Measurements from ENCODE around the gene PPP1R14B. TPM values are rescaled to one million over a fixed set of nuclear protein-coding genes. Genes with fewer than 3 reads are reported as not detected.

The PPP1R14B gene
- total and polyA plus RNA-seq, 4 donors, result 110 to 146 (median 137) TPM

DNA sequence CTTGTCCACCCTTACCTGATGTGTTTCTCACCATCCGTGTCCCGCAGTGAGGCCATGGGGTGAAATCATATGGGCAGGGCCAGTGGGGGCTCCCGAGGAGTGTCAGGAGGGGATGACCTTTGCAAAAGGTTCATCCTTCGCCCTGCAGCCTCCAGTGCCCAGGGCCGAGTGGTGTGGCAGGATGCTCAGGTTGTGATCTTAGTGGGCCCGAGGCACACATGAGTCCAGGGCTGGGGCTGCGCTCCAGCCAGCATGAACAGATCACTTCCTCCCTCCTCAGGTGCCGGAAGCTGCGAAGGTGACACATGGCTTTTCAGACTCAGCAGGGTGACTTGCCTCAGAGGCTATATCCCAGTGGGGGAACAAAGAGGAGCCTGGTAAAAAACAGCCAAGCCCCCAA, 8.7 kb downstream of the PPP1R14B start:
- DNase-seq (no peak), ATAC-seq (ENCODE audit: low FRiP score) (no peak)
- no peak overlapping the region for H3K27ac ChIP-seq (ENCODE audit: low read depth in 1 of 2, low read length in 2 of 2)
- 87 to 90% methylated on average over 9 of the region's 9 CpGs for WGBS, 2 donors
- H3K27me3 ChIP-seq (ENCODE audit: control insufficient read depth in 1 of 2, insufficient read depth in 2 of 2, low read length in 1 of 2), result no peaks in the 10 kb centered on the region
- intact Hi-C loops (cut with DNase I), result no loop called here
- no peak overlapping the region for H3K4me3 ChIP-seq (ENCODE audit: low read length in 2 of 2)
- no peaks in the 10 kb centered on the region for H3K4me1 ChIP-seq (ENCODE audit: control insufficient read depth in 1 of 2, insufficient read depth in 2 of 2, low read length in 2 of 2)
- H3K36me3 ChIP-seq (ENCODE audit: control insufficient read depth in 1 of 2, insufficient read depth in 2 of 2, low read length in 1 of 2), result peaks cover 0 to 2% of the 10 kb centered on the region in 2 donors
- H3K9me3 ChIP-seq (ENCODE audit: control insufficient read depth, low read length), result no peaks in the 10 kb centered on the region

DNA sequence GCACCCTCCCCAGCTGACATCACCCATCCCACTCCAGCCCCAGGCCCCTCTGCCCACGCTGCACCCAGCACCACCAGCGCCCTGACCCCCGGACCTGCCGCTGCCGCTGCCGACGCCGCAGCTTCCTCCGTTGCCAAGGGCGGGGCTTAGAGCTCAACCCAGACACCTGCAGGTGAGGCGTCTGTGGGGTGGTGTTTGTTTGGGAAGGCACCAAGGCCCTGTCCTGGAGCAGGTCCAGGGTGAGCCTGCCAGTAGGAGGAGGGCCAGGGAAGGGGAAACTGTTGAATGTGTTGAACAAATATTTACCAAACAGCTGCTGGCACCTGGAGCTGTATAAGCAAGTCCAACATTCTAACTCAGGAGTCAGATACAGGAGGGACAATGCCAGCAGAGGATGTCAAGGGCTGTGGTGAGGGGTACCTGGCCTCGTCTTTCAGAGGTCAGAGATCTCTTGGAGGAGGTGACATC, 9.2 kb downstream of the PPP1R14B start:
- intact Hi-C loops (cut with DNase I), result no loop called here
- no peaks in the 10 kb centered on the region for H3K27me3 ChIP-seq (ENCODE audit: control insufficient read depth in 1 of 2, insufficient read depth in 2 of 2, low read length in 1 of 2)
- DNase-seq (peak; percentile 51 to 68), ATAC-seq (ENCODE audit: low FRiP score) (no peak)
- no peaks in the 10 kb centered on the region for H3K4me1 ChIP-seq (ENCODE audit: control insufficient read depth in 1 of 2, insufficient read depth in 2 of 2, low read length in 2 of 2)
- H3K9me3 ChIP-seq (ENCODE audit: control insufficient read depth, low read length), result no peaks in the 10 kb centered on the region
- H3K36me3 ChIP-seq (ENCODE audit: control insufficient read depth in 1 of 2, insufficient read depth in 2 of 2, low read length in 1 of 2), result peaks cover 0 to 2% of the 10 kb centered on the region in 2 donors
- no peak overlapping the region for H3K4me3 ChIP-seq (ENCODE audit: low read length in 2 of 2)
- WGBS, 2 donors, result 71 to 74% methylated on average over 12 of the region's 12 CpGs
- no peak overlapping the region for H3K27ac ChIP-seq (ENCODE audit: low read depth in 1 of 2, low read length in 2 of 2)

DNA sequence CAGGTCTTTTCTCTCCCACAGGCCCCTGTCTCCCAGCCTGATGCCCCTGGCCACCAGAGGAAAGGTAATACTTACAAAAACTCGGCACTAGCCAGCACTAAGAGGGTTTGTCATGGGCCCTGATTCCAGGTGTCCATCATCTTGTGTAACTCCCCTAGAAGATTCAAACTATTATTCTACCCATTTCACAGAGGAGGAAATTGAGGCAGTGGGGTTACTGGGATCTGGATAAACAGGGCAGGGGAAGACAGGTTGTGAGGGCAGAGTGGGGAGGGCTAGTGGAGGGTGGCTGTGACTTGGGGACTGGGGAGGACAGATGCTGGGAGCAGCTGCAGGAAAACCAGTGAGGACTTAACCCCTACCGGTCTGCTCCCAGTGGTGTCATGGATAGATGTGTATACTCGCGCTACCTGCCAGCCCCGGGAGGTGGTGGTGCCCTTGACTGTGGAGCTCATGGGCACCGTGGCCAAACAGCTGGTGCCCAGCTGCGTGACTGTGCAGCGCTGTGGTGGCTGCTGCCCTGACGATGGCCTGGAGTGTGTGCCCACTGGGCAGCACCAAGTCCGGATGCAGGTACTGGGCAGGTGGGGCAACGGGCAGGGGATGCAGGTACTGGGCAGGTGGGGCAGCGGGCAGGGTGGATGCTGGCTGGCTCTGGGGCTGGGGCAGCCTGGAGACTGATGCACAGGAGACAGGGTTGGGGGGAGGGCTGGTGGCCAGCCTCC, 11.1 kb downstream of the PPP1R14B start:
- no peaks in the 10 kb centered on the region for H3K9me3 ChIP-seq (ENCODE audit: control insufficient read depth, low read length)
- peaks cover 0 to 2% of the 10 kb centered on the region in 2 donors for H3K36me3 ChIP-seq (ENCODE audit: control insufficient read depth in 1 of 2, insufficient read depth in 2 of 2, low read length in 1 of 2)
- H3K27ac ChIP-seq (ENCODE audit: low read depth in 1 of 2, low read length in 2 of 2), result peak overlapping the region in 1 of 2 donors; percentile 44
- peak overlapping the region; percentile 77 to 94 for H3K4me3 ChIP-seq (ENCODE audit: low read length in 2 of 2)
- intact Hi-C loops (cut with DNase I), result no loop called here
- DNase-seq (peak; percentile 50 to 77), ATAC-seq (ENCODE audit: low FRiP score) (no peak)
- no peaks in the 10 kb centered on the region for H3K27me3 ChIP-seq (ENCODE audit: control insufficient read depth in 1 of 2, insufficient read depth in 2 of 2, low read length in 1 of 2)
- 79 to 81% methylated on average over 12 of the region's 12 CpGs for WGBS, 2 donors
- H3K4me1 ChIP-seq (ENCODE audit: control insufficient read depth in 1 of 2, insufficient read depth in 2 of 2, low read length in 2 of 2), result no peaks in the 10 kb centered on the region

DNA sequence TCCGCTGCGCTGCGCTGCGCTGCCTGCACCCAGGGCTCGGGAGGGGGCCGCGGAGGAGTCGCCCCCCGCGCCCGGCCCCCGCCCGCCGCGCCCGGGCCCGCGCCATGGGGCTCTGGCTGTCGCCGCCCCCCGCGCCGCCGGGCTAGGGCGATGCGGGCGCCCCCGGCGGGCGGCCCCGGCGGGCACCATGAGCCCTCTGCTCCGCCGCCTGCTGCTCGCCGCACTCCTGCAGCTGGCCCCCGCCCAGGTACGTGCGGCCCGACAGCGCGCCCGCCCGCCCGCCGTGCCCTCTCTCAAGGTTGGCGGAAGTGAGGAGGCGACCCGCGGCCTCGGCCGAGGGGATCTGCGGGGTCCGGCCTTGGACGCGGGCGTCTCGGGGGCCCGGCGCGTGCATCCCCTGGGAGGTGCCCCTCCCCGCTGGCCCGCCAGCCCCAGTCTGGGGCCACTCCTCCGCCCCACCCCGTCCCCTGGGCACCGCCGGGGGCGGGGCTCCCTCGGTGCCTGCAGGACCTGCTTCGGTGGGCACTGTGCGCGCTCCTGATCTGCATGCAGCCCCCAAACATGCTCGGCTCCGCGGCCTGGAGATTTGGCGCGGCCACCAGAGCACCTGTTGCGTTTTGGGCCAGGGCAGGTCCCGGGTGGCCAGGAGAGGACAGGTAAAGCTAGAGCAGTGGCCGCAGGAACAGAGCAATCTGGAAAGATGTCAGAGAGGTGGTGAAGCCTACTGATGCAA, 11.9 kb downstream of the PPP1R14B start:
- H3K27ac ChIP-seq (ENCODE audit: low read depth in 1 of 2, low read length in 2 of 2), result peak overlapping the region in 1 of 2 donors; percentile 44
- intact Hi-C loops (cut with DNase I), result no loop called here
- no peaks in the 10 kb centered on the region for H3K4me1 ChIP-seq (ENCODE audit: control insufficient read depth in 1 of 2, insufficient read depth in 2 of 2, low read length in 2 of 2)
- ATAC-seq (ENCODE audit: low FRiP score) (peak; percentile 30), DNase-seq (peak; percentile 80 to 85)
- peak overlapping the region; percentile 77 to 94 for H3K4me3 ChIP-seq (ENCODE audit: low read length in 2 of 2)
- peaks cover 0 to 2% of the 10 kb centered on the region in 2 donors for H3K36me3 ChIP-seq (ENCODE audit: control insufficient read depth in 1 of 2, insufficient read depth in 2 of 2, low read length in 1 of 2)
- no peaks in the 10 kb centered on the region for H3K27me3 ChIP-seq (ENCODE audit: control insufficient read depth in 1 of 2, insufficient read depth in 2 of 2, low read length in 1 of 2)
- 1% methylated on average over 33 to 80 of the region's 80 CpGs for WGBS, 2 donors
- no peaks in the 10 kb centered on the region for H3K9me3 ChIP-seq (ENCODE audit: control insufficient read depth, low read length)

DNA sequence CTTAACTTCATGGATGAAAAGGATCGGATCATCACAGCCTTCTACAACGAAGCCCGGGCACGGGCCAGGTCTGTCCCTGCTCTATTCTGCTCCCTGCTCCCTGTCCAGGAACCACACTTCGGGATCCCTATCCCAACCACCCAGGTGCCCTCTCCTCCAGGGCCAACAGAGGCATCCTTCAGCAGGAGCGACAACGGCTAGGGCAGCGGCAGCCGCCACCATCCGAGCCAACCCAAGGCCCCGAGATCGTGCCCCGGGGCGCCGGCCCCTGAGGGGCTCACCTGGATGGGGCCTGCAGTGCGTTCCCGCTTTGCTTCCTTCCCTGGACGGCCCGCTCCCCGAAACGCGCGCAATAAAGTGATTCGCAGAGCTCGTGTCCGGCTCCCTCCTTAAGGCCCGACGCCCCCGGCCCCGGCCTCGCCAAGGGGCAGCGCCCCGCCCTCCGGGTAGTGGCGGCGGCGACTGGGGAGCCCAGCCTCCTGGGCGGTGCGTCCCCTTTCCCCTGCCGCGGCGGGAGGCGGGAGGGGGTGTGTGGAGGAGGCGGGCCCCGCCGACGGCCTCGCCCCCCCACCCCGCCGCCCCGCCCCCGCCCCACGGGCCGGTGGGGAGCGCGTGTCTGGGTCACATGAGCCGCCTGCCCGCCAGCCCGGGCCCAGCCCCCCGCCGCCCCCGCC, 12.7 kb downstream of the PPP1R14B start, which contains the start of gene VEGFB:
Gene VEGFB (plus strand): TSS at position 672 of the 674 bp plus-strand sequence. CDS start 250 bp downstream, outside the sequence.
- Histone ChIP-seq H3K36me3 (ENCODE audit: control insufficient read depth in 1 of 2, insufficient read depth in 2 of 2, low read length in 1 of 2) (peaks cover 0 to 2% of the 10 kb centered on the region in 2 donors), H3K27ac (ENCODE audit: low read depth in 1 of 2, low read length in 2 of 2) (peak within 1 kb of the TSS in 1 of 2 donors; percentile 70), H3K9me3 (ENCODE audit: control insufficient read depth, low read length) (no peaks in the 10 kb centered on the region), H3K27me3 (ENCODE audit: control insufficient read depth in 1 of 2, insufficient read depth in 2 of 2, low read length in 1 of 2) (no peaks in the 10 kb centered on the region), H3K4me3 (ENCODE audit: low read length in 2 of 2) (peak within 1 kb of the TSS; percentile 77 to 94), H3K4me1 (ENCODE audit: control insufficient read depth in 1 of 2, insufficient read depth in 2 of 2, low read length in 2 of 2) (no peaks in the 10 kb centered on the region)
- ATAC-seq (ENCODE audit: low FRiP score) (peak; percentile 78), DNase-seq (peak; percentile 88 to 91)
- intact Hi-C loops (cut with DNase I), result no loop called here
- WGBS, 2 donors, result 1 to 2% methylated on average over 39 to 62 of the region's 62 CpGs

DNA sequence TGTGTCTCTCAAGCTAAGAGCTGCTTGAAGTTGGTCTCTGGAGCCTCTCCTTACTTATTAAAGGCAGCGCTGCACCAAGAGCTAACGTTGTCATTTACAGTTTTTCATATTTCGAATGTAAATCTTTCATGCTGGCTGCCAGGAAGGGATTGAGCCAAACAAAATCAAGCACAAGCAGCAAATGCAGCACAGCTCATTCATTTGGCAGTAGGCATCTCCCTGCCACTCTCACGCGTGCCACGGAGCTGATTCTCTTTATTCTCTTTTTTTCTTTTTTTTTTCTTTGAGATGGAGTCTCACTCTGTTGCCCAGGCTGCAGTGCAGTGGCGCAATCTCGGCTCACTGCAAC, 13.8 kb downstream of the PPP1R14B start:
- DNase-seq (no peak), ATAC-seq (ENCODE audit: low FRiP score) (no peak)
- WGBS, 2 donors, result 24 to 32% methylated on average over 8 of the region's 8 CpGs
- Histone ChIP-seq H3K4me1 (ENCODE audit: control insufficient read depth in 1 of 2, insufficient read depth in 2 of 2, low read length in 2 of 2) (no peaks in the 10 kb centered on the region), H3K36me3 (ENCODE audit: control insufficient read depth in 1 of 2, insufficient read depth in 2 of 2, low read length in 1 of 2) (peaks cover 0 to under 1% of the 10 kb centered on the region in 2 donors), H3K4me3 (ENCODE audit: low read length in 2 of 2) (no peak overlapping the region), H3K27me3 (ENCODE audit: control insufficient read depth in 1 of 2, insufficient read depth in 2 of 2, low read length in 1 of 2) (no peaks in the 10 kb centered on the region), H3K27ac (ENCODE audit: low read depth in 1 of 2, low read length in 2 of 2) (no peak overlapping the region), H3K9me3 (ENCODE audit: control insufficient read depth, low read length) (no peaks in the 10 kb centered on the region)
- intact Hi-C loops (cut with DNase I), result no loop called here

DNA sequence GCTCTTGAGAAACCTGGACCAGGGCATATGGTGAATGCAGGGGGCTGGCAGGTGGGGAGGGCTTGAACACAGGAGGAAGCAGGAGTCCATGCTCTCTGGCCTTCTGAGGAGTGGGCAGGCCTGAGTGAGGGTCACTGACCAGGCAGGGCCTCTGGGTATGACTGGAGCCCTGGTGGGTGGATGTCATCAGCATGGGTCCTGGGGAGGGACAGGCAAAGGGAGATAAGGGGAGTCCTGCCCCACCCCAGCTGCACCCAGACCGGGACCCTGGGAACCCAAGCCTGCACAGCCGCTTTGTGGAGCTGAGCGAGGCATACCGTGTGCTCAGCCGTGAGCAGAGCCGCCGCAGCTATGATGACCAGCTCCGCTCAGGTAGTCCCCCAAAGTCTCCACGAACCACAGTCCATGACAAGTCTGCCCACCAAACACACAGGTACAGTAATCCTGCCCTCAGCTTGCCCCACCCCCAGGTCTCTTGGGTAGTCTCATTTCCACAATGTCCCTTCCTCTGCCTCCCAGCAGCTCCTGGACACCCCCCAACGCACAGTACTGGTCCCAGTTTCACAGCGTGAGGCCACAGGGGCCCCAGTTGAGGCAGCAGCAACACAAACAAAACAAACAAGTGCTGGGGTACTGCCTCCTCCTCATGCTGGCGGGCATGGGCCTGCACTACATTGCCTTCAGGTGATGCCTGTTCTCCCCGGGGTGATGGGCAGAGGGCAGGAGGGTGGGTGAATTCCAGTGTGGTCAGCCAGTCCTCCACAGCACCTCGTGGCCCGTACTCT, 14.4 kb downstream of the PPP1R14B start:
- no peaks in the 10 kb centered on the region for H3K9me3 ChIP-seq (ENCODE audit: control insufficient read depth, low read length)
- WGBS, 2 donors, result 70 to 72% methylated on average over 15 of the region's 15 CpGs
- ATAC-seq (ENCODE audit: low FRiP score) (no peak), DNase-seq (no peak)
- intact Hi-C loops (cut with DNase I), result no loop called here
- H3K4me3 ChIP-seq (ENCODE audit: low read length in 2 of 2), result no peak overlapping the region
- no peaks in the 10 kb centered on the region for H3K36me3 ChIP-seq (ENCODE audit: control insufficient read depth in 1 of 2, insufficient read depth in 2 of 2, low read length in 1 of 2)
- no peaks in the 10 kb centered on the region for H3K4me1 ChIP-seq (ENCODE audit: control insufficient read depth in 1 of 2, insufficient read depth in 2 of 2, low read length in 2 of 2)
- no peak overlapping the region for H3K27ac ChIP-seq (ENCODE audit: low read depth in 1 of 2, low read length in 2 of 2)
- no peaks in the 10 kb centered on the region for H3K27me3 ChIP-seq (ENCODE audit: control insufficient read depth in 1 of 2, insufficient read depth in 2 of 2, low read length in 1 of 2)

DNA sequence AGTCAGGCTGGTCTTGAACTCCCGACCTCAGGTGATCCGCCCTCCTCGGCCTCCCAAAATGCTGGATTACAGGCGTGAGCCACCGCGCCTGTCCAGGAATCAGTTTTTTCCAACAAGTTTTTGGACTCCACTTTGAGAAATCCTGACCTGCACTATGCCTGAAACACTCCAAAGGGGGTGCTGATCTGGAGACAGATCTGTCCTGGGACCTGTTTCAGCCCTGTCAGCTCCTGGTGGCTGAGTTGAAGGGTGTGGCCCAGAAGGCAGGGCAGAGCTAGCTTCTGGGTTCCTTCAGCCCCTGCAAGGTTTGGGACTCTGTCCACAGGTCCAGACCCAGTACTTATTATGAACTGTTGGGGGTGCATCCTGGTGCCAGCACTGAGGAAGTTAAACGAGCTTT, 15.2 kb downstream of the PPP1R14B start:
- intact Hi-C loops (cut with DNase I), result no loop called here
- ATAC-seq (ENCODE audit: low FRiP score), result no peak
- no peaks in the 10 kb centered on the region for H3K4me1 ChIP-seq (ENCODE audit: control insufficient read depth in 1 of 2, insufficient read depth in 2 of 2, low read length in 2 of 2)
- no peaks in the 10 kb centered on the region for H3K27me3 ChIP-seq (ENCODE audit: control insufficient read depth in 1 of 2, insufficient read depth in 2 of 2, low read length in 1 of 2)
- WGBS, 2 donors, result 89% methylated on average over 7 of the region's 7 CpGs
- no peaks in the 10 kb centered on the region for H3K36me3 ChIP-seq (ENCODE audit: control insufficient read depth in 1 of 2, insufficient read depth in 2 of 2, low read length in 1 of 2)
- no peak overlapping the region for H3K4me3 ChIP-seq (ENCODE audit: low read length in 2 of 2)
- H3K27ac ChIP-seq (ENCODE audit: low read depth in 1 of 2, low read length in 2 of 2), result no peak overlapping the region
- DNase-seq, result no peak
- H3K9me3 ChIP-seq (ENCODE audit: control insufficient read depth, low read length), result no peaks in the 10 kb centered on the region
